ENCODE results near the gene GNAL. TPM values are rescaled to one million over a fixed set of nuclear protein-coding genes. Genes with fewer than 3 reads are reported as not detected.

GNAL gene
- total RNA-seq, 1 donor from 2014 or later = 4.5 TPM

- TF ChIP-seq CTCF (IDR thresholded peaks at IDR 0.05; ENCODE audit: insufficient read depth, low read depth, low read length) = no peak
- TF ChIP-seq EZH2 (IDR thresholded peaks at IDR 0.05; ENCODE audit: insufficient read depth, low read length) = no peak
- H3K4me1 Mint-ChIP-seq (ENCODE audit: low read depth, unreplicated experiment) = peaks cover 16% of the 10 kb centered on the region
- H3K9me3 ChIP-seq (ENCODE audit: insufficient read depth, low read depth, low read length) = no peaks in the 10 kb centered on the region
- no peaks in the 10 kb centered on the region for H4K20me1 ChIP-seq (ENCODE audit: insufficient read depth, low read length)
- no peak overlapping the region for H3K27ac ChIP-seq (ENCODE audit: low read depth, low read length)
- peaks cover 5% of the 10 kb centered on the region for H3K27me3 Mint-ChIP-seq (ENCODE audit: low read depth, unreplicated experiment)
- no peak for DNase-seq (ENCODE audit: low read depth)
- no peak overlapping the region for H3K9ac ChIP-seq (ENCODE audit: low read length)
- H3K36me3 Mint-ChIP-seq (ENCODE audit: low read depth, unreplicated experiment) = no peaks in the 10 kb centered on the region
- peaks cover 5% of the 10 kb centered on the region for H3K9me3 Mint-ChIP-seq (ENCODE audit: unreplicated experiment)
- H3K27me3 ChIP-seq (ENCODE audit: insufficient read depth, low read length) = peaks cover 3% of the 10 kb centered on the region
- H3K27ac Mint-ChIP-seq (ENCODE audit: unreplicated experiment) = no peak overlapping the region
- no peak for FAIRE-seq
- H3K4me3 Mint-ChIP-seq (ENCODE audit: unreplicated experiment) = no peak overlapping the region
- H3K4me3 ChIP-seq (ENCODE audit: insufficient read depth, low read depth, low read length) = no peak overlapping the region
- no peak overlapping the region for H3K4me2 ChIP-seq (ENCODE audit: low read length)
- H2AFZ ChIP-seq (ENCODE audit: low read depth, low read length) = no peak overlapping the region
- H3K36me3 ChIP-seq (ENCODE audit: insufficient read depth, low read length) = no peaks in the 10 kb centered on the region
- H3K4me1 ChIP-seq (ENCODE audit: insufficient read depth, low read length) = no peaks in the 10 kb centered on the region
- H3K79me2 ChIP-seq (ENCODE audit: insufficient read depth, low read length) = no peaks in the 10 kb centered on the region
Observed at GRCh38 chr18:11802158-11802557, 113.1 kb downstream of the GNAL start.

GRCh38 chr18:11802586-11802985, 113.5 kb downstream of the GNAL start:
- H3K9me3 Mint-ChIP-seq (ENCODE audit: unreplicated experiment) = peaks cover 5% of the 10 kb centered on the region
- DNase-seq (ENCODE audit: low read depth) = no peak
- no peak for FAIRE-seq

More at GRCh38 chr18:11802586-11802985, 113.5 kb downstream of the GNAL start:
- Mint-ChIP-seq H3K4me1 (ENCODE audit: low read depth, unreplicated experiment) (peaks cover 21% of the 10 kb centered on the region), H3K4me3 (ENCODE audit: unreplicated experiment) (no peak overlapping the region), H3K27me3 (ENCODE audit: low read depth, unreplicated experiment) (peaks cover 5% of the 10 kb centered on the region), H3K27ac (ENCODE audit: unreplicated experiment) (no peak overlapping the region), H3K36me3 (ENCODE audit: low read depth, unreplicated experiment) (no peaks in the 10 kb centered on the region)
- H3K4me2 ChIP-seq (ENCODE audit: low read length) = no peak overlapping the region
- H3K9ac ChIP-seq (ENCODE audit: low read length) = no peak overlapping the region
- H3K27ac ChIP-seq (ENCODE audit: low read depth, low read length) = no peak overlapping the region
- H4K20me1 ChIP-seq (ENCODE audit: insufficient read depth, low read length) = no peaks in the 10 kb centered on the region
- H3K27me3 ChIP-seq (ENCODE audit: insufficient read depth, low read length) = peaks cover 3% of the 10 kb centered on the region
- H3K4me3 ChIP-seq (ENCODE audit: insufficient read depth, low read depth, low read length) = no peak overlapping the region
- no peaks in the 10 kb centered on the region for H3K36me3 ChIP-seq (ENCODE audit: insufficient read depth, low read length)
- TF ChIP-seq CTCF (IDR thresholded peaks at IDR 0.05; ENCODE audit: insufficient read depth, low read depth, low read length) (no peak), EZH2 (IDR thresholded peaks at IDR 0.05; ENCODE audit: insufficient read depth, low read length) (no peak)
- H3K4me1 ChIP-seq (ENCODE audit: insufficient read depth, low read length) = peaks cover 4% of the 10 kb centered on the region
- no peaks in the 10 kb centered on the region for H3K79me2 ChIP-seq (ENCODE audit: insufficient read depth, low read length)
- no peak overlapping the region for H2AFZ ChIP-seq (ENCODE audit: low read depth, low read length)
- no peaks in the 10 kb centered on the region for H3K9me3 ChIP-seq (ENCODE audit: insufficient read depth, low read depth, low read length)
